ENCODE results near the gene FUOM. TPM values are rescaled to one million over a fixed set of nuclear protein-coding genes. Genes with fewer than 3 reads are reported as not detected.

FUOM gene
- total and polyA plus RNA-seq, 7 donors = 3.0 to 9.1 (median 5.4) TPM

DNA sequence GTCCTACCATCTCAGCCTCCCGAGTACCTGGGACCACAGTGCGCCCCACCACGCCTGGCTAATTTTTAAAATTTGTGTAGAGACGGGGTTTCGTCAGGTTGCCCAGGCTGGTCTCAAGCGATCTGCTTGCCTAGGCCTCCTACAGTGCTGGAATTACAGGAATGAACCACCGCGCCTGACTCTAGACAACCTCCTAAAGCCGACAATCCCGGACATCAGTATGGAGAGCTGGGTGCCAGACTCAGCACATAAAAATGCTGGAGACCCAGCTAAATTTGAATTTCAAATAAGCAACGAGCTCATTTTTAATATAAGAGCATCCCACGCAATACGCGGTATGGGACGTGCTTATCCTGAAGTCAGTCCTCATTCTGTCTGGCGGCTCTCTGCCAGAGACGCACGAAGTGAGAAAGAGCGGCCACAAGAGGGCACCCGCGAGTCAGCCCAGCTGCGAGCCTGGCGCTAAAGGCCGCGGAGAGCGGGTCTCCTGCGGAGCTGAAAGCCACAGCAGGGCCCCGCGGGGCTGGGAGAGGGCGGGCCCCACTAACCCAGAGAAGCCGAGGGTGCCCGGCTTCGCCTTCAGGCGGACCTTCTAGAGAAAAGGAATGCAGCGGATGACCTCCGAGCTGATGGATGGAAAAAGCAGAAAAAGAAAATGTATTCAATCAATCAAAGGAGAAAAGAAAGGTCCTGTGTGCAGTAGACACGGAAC, 28.2 kb downstream of the FUOM start:
- 8 to 9% (median 8%) methylated on average over 37 of the region's 37 CpGs for WGBS, 3 donors
- DNase-seq = peak; percentile 83 to 91
- H3K9me3 ChIP-seq = no peaks in the 10 kb centered on the region
- H3K4me3 ChIP-seq = peak overlapping the region; percentile 43
- TF ChIP-seq CTCF (IDR thresholded peaks at IDR 0.05) = peak; percentile 98
- H3K4me1 ChIP-seq = no peaks in the 10 kb centered on the region
- peak; percentile 84 to 97 (median 88) for ATAC-seq
- H3K27ac ChIP-seq = no peak overlapping the region
- H3K36me3 ChIP-seq (ENCODE audit: insufficient read depth in 1 of 2, low read depth in 1 of 2) = no peaks in the 10 kb centered on the region
- peaks cover 0 to 74% (median 33%) of the 10 kb centered on the region in 3 donors for H3K27me3 ChIP-seq (ENCODE audit: insufficient read depth in 3 of 3, low read length in 2 of 3)
- intact Hi-C loops (cut with DNase I) = loop anchor here (2.0 to 10.0 kb wide), 3 partner anchors 65 to 278 kb away; partner anchors contain the start of gene MTG1 (in 1 of the 2)

- no peak for ATAC-seq
- 73 to 83% (median 79%) methylated on average over 15 of the region's 15 CpGs for WGBS, 3 donors
- DNase-seq = peak in 1 of 2 donors; percentile 35
- Histone ChIP-seq H3K27ac (no peak overlapping the region), H3K36me3 (ENCODE audit: insufficient read depth in 1 of 2, low read depth in 1 of 2) (no peaks in the 10 kb centered on the region), H3K27me3 (ENCODE audit: insufficient read depth in 3 of 3, low read length in 2 of 3) (peaks cover 0 to 76% (median 30%) of the 10 kb centered on the region in 3 donors), H3K9me3 (no peaks in the 10 kb centered on the region), H3K4me3 (no peak overlapping the region), H3K4me1 (no peaks in the 10 kb centered on the region)
- intact Hi-C loops (cut with DNase I) = loop anchor here (2.0 to 10.0 kb wide), 3 partner anchors 66 to 279 kb away; partner anchors contain the start of gene MTG1 (in 1 of the 2)
- no peak for TF ChIP-seq CTCF (IDR thresholded peaks at IDR 0.05)
These were observed 29.2 kb downstream of the FUOM start for GRCh38 chr10:133328358-133329343.

DNA sequence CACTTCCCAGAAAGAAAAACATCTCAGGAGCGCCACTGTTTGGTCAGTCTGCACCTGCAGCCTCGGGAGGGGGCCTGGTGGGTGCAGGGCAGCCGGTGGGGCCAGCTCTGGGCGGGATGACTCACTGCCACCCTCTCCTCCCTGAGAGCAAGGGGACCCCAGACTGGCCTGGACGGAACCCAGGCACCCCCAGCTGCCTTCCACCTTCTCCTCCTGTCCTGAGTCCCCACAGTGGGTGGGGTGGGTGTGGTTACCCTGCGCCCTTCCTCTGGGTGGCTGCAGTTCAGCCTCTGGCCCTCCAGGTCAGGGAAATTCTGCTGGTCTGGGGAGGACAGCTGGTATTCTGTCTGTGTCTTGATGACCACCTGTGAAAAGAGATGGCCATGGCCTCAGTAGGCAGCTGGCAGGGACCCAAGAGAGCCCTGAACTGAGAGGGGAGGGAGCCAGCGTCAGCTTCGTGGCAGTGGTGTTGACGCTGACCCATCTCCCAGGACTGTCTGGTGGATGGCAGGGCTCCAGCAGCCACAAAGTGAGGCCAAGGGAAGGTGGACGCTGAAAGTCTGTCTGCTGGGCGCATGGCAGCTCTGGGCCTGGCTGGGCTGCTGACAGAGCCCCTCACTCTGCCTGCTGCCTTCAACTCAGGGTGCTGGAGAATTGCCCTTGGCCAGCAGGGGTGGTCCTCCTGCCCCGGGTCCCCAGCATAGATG, 30.0 kb downstream of the FUOM start:
- ATAC-seq = no peak
- Histone ChIP-seq H3K27me3 (ENCODE audit: insufficient read depth in 3 of 3, low read length in 2 of 3) (peaks cover 0 to 75% (median 28%) of the 10 kb centered on the region in 3 donors), H3K27ac (no peak overlapping the region), H3K4me3 (no peak overlapping the region), H3K9me3 (no peaks in the 10 kb centered on the region), H3K36me3 (ENCODE audit: insufficient read depth in 1 of 2, low read depth in 1 of 2) (no peaks in the 10 kb centered on the region), H3K4me1 (no peaks in the 10 kb centered on the region)
- intact Hi-C loops (cut with DNase I) = loop anchor here (2.0 to 10.0 kb wide), 3 partner anchors 67 to 279 kb away; partner anchors contain the start of gene MTG1 (in 1 of the 2)
- no peak for TF ChIP-seq CTCF (IDR thresholded peaks at IDR 0.05)
- DNase-seq = peak in 1 of 2 donors; percentile 42
- 40 to 56% (median 41%) methylated on average over 11 to 12 of the region's 12 CpGs for WGBS, 3 donors
